HFFc6 (cell line): ENCODE measurements around the gene ANTXR1. TPM values are rescaled to one million over a fixed set of nuclear protein-coding genes. Genes with fewer than 3 reads are reported as not detected.

Source experiments
- DNase-seq: peaks from one replicate; pipeline ENCODE4 v3.0.0-alpha.2; 2018
- H3K27ac Mint-ChIP-seq: 2 replicates; pipeline ENCODE4 v1.8.0; 2020; ENCODE audit warnings: mild to moderate bottlenecking, mixed read lengths
- H3K27me3 Mint-ChIP-seq: 2 replicates; pipeline ENCODE4 v1.8.0; 2021; ENCODE audit warnings: mild to moderate bottlenecking, moderate library complexity, mixed read lengths; ENCODE audit not compliant: insufficient read depth
- H3K36me3 Mint-ChIP-seq: 2 replicates; pipeline ENCODE4 v1.8.0; 2021; ENCODE audit warnings: low read depth, mixed read lengths
- H3K4me1 Mint-ChIP-seq: 2 replicates; pipeline ENCODE4 v1.8.0; 2020; ENCODE audit warnings: low read depth, mixed read lengths
- H3K4me3 Mint-ChIP-seq: 2 replicates; pipeline ENCODE4 v1.8.0; 2020; ENCODE audit warnings: mild to moderate bottlenecking, moderate library complexity, mixed read lengths
- H3K9me3 Mint-ChIP-seq: 2 replicates; pipeline ENCODE4 v1.8.0; 2020; ENCODE audit warnings: mild to moderate bottlenecking, mixed read lengths
- total RNA-seq, 6 experiments: library from RNA; stranded (reverse); fragmentation: NEBNext Ultra II Directional; extraction: Animal tissue kit (Norgen Biotek cat#: 25700); gene quantifications; 2 replicates in 1 of 6; 3 replicates in 5 of 6; pipeline ENCODE4 v1.2.3, GENCODE V29; 2021
- TF ChIP-seq, protein P1 (sequence below): fragments of 200-600 bp; sonication (generic); IDR thresholded peaks from 2 replicates; pipeline ENCODE4 v1.5.0; 2021; ENCODE audit warnings: antibody characterized with exemption, mild to moderate bottlenecking

ANTXR1 gene
- total RNA-seq, 6 experiments from 2014 or later: 98.0 to 137 (median 124) TPM

DNA sequence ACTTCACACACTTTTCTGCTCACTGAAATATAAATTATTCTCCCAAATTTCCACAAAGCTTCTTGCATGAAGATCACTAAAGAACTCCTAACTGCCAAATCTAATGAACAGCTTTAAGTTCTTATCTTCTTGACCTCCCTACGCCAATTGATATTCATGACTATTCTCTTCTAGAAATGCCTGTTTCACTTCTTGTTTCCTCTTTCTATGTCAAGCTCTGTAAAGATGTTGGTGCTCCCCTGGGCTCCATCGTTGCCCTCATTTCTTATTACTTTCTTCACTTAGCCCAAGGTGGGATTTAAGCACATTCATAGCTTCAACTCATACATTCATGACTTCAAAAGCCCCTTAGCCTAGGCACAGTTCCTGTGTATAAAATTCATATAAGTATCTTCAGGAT lies 9.2 kb upstream of the ANTXR1 start:
- Mint-ChIP-seq H3K4me3 (no peak overlapping the region), H3K27ac (no peak overlapping the region)

DNA sequence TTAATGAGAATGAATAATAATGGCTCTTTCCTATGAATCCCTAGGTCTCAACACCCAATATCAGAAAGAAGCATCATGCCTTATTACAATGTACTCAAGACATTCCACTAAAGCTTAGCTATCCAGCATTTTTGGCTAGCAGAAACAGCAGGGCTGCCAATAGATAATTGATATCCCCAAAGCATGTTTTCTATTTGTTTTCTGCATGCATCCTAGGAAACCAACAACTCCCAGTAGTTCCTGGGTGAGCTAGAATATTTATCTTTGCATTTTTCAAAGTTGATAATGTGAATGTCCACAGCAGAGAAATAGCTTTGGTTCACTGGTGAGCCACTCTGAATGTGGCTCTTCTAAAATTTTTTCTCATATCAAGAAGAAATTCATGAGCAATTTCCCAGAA lies 5.8 kb upstream of the ANTXR1 start:
- TF ChIP-seq, protein P1, sequence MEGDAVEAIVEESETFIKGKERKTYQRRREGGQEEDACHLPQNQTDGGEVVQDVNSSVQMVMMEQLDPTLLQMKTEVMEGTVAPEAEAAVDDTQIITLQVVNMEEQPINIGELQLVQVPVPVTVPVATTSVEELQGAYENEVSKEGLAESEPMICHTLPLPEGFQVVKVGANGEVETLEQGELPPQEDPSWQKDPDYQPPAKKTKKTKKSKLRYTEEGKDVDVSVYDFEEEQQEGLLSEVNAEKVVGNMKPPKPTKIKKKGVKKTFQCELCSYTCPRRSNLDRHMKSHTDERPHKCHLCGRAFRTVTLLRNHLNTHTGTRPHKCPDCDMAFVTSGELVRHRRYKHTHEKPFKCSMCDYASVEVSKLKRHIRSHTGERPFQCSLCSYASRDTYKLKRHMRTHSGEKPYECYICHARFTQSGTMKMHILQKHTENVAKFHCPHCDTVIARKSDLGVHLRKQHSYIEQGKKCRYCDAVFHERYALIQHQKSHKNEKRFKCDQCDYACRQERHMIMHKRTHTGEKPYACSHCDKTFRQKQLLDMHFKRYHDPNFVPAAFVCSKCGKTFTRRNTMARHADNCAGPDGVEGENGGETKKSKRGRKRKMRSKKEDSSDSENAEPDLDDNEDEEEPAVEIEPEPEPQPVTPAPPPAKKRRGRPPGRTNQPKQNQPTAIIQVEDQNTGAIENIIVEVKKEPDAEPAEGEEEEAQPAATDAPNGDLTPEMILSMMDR: no peak
- Mint-ChIP-seq H3K4me1 (peaks cover 24% of the 10 kb centered on the region), H3K4me3 (no peak overlapping the region), H3K27ac (no peak overlapping the region), H3K27me3 (peaks cover 7% of the 10 kb centered on the region), H3K9me3 (peaks cover 13% of the 10 kb centered on the region), H3K36me3 (peaks cover 11% of the 10 kb centered on the region)
- DNase-seq: peak; percentile 24

More for the DNA sequence above, 9.2 kb upstream of the ANTXR1 start:
- no peaks in the 10 kb centered on the region for H3K4me1 Mint-ChIP-seq
- peaks cover 35% of the 10 kb centered on the region for H3K9me3 Mint-ChIP-seq
- DNase-seq: no peak
- peaks cover 20% of the 10 kb centered on the region for H3K36me3 Mint-ChIP-seq
- peaks cover 12% of the 10 kb centered on the region for H3K27me3 Mint-ChIP-seq
- TF ChIP-seq, protein P1: no peak

DNA sequence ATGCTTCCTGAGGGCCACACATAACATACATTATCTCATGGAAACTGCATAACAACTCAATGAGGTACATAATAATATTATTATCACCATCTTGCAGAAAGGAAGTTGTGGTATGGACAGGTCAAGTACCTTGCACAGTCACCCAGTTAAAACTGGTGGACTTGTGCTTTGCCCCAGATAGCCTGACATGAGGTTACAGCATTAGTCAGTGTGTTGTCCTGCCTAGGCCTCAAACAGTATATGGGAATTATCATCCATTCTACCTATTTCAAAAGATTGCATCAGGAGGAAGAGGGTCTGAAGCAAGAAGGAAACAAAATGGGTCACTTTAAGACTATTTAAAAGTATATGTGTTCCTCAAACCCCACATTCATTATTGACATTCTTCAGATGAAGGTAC lies 5.4 kb upstream of the ANTXR1 start:
- Mint-ChIP-seq H3K36me3 (peaks cover 7% of the 10 kb centered on the region; the same call in 1 of the 2 replicates), H3K27ac (no peak overlapping the region), H3K4me3 (no peak overlapping the region), H3K4me1 (peaks cover 27% of the 10 kb centered on the region), H3K9me3 (peaks cover 9% of the 10 kb centered on the region), H3K27me3 (peaks cover 4% of the 10 kb centered on the region)
- TF ChIP-seq, protein P1: no peak
- DNase-seq: no peak

DNA sequence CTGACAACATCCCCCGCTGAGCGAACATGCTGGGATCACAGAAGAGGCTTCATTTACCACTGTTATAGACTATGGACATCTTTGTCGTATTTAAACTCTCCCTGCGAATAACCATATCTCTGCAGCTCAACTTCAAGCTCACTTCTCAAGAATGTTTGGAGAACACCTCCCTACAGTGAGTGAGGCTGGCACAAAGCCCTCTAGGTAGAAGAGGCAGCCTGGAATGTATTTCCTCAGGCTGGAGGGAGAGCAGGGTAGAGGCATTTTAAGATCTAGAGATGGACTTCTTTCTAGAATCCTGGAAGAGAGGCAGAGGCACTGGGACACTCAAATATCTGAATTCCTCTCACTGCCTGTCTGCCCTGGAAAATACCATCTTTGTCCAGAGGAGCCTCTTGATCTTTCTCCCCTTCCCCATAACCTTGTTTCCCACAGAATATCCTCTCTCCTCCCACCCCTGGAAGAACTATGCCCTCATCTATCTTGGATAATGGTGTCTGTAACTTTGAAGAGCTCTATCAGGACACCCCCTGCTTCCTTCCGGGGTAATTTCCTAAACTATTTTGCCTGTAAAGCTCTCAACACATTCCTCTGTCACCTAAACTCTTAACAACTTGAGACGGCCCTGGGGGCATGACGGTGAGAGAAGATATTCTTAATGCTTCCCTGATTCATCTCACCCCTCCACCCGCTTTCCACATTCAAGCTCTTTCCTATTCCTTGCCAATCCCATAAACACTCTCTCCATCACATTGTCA lies 2.4 kb upstream of the ANTXR1 start:
- Mint-ChIP-seq H3K4me3 (no peak overlapping the region; the same call in 1 of the 2 replicates), H3K36me3 (no peaks in the 10 kb centered on the region), H3K4me1 (peaks cover 45% of the 10 kb centered on the region), H3K27ac (peak overlapping the region; percentile 3; the same call in 1 of the 2 replicates), H3K27me3 (no peaks in the 10 kb centered on the region; the same call in 1 of the 2 replicates), H3K9me3 (no peaks in the 10 kb centered on the region)
- DNase-seq: peak; percentile 19
- TF ChIP-seq, protein P1: no peak

DNA sequence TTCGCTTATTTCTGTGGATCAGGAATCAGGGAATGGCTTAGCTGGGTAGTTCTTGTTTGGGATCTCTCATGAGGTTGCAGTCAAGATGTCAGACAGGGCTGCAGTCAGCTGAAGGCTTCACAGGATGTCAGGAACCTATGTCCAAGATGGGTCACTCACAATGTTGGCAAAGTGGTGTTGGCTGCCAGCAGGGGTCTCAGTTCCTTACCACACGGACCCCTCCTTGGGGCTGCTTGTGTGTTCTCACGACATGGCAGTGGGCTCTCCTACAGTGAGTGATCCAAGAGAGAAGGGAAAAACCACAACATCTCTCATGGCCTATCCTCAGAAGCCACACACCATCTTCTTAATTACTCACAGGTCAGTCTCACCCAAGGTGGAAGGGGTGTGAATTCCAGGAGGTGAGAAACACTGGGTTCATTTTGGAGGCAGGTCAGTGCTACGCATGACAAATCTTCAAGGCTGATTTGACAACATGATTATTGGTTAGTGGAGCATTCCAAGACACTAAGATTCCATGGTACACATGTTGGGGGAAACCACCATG lies 1.3 kb upstream of the ANTXR1 start:
- Mint-ChIP-seq H3K27ac (no peak overlapping the region), H3K27me3 (no peaks in the 10 kb centered on the region; the same call in 1 of the 2 replicates)

More for the DNA sequence above, 1.3 kb upstream of the ANTXR1 start:
- no peak overlapping the region for H3K4me3 Mint-ChIP-seq
- H3K36me3 Mint-ChIP-seq: no peaks in the 10 kb centered on the region
- TF ChIP-seq, protein P1: peak; percentile 44
- peaks cover 56% of the 10 kb centered on the region for H3K4me1 Mint-ChIP-seq
- no peak for DNase-seq
- no peaks in the 10 kb centered on the region for H3K9me3 Mint-ChIP-seq
